ENCODE data around the gene LGI4. TPM values are rescaled to one million over a fixed set of nuclear protein-coding genes. Genes with fewer than 3 reads are reported as not detected.

The LGI4 gene

DNA sequence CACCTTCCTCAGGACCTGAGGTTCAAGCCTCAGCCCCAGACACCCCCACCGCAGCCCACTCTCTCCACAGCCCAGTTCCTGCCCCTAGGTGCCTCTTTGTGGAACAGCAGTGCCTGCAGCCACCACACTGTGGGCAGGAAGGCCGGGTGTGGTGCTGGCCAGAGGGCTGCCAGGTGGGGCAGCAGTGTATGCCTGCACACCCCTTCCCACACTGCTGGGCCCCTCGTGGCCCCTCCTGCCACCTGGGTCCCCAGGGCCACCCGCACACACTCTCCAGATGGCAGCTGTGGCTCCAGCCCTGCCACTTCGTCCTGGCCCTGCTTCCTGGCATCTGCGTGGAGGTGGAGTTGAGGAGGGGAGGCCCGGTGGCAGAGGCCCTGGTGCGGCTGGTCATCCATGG lies 58.2 kb downstream of the LGI4 start:
- no peaks in the 10 kb centered on the region for H3K4me1 ChIP-seq (ENCODE audit: control insufficient read depth, low read depth, low read length)
- no peaks in the 10 kb centered on the region for H3K79me2 ChIP-seq (ENCODE audit: control insufficient read depth, insufficient read depth, low read length)
- H3K9ac ChIP-seq (ENCODE audit: low read length), result no peak overlapping the region
- H2BK15ac ChIP-seq (replicated peaks; ENCODE audit: low read depth), result no peak overlapping the region
- no peak overlapping the region for H2AK5ac ChIP-seq (ENCODE audit: low read length)
- no CpG with 5 or more reads among the region's 8 CpGs for WGBS (ENCODE audit: extremely low coverage, insufficient coverage, low lambda C conversion rate)
- H4K5ac ChIP-seq (ENCODE audit: low read length), result no peak overlapping the region
- no peak overlapping the region for H2BK5ac ChIP-seq (ENCODE audit: low read length)
- H3K27ac ChIP-seq (ENCODE audit: low read depth, low read length), result no peak overlapping the region
- no peak overlapping the region for H3K4me2 ChIP-seq (ENCODE audit: low read length)
- H3K23ac ChIP-seq (ENCODE audit: low read length), result no peak overlapping the region
- H4K8ac ChIP-seq (ENCODE audit: low read depth, low read length), result no peak overlapping the region
- no peak overlapping the region for H2BK120ac ChIP-seq (ENCODE audit: low read depth, low read length)
- H3K36me3 ChIP-seq (ENCODE audit: control insufficient read depth, insufficient read depth, low read length), result no peaks in the 10 kb centered on the region
- no peak for DNase-seq
- no peak overlapping the region for H3K56ac ChIP-seq (ENCODE audit: low read length)
- H3K27me3 ChIP-seq (ENCODE audit: insufficient read depth, low read length, poor library complexity), result no peaks in the 10 kb centered on the region
- no peak overlapping the region for H3K4ac ChIP-seq (ENCODE audit: low read depth, low read length)
- H3K18ac ChIP-seq (ENCODE audit: low read length), result no peak overlapping the region
- no peak overlapping the region for H3K4me3 ChIP-seq (ENCODE audit: low read length)
- no peaks in the 10 kb centered on the region for H3K79me1 ChIP-seq (ENCODE audit: low read length)

GRCh38 chr19:35076026-35076370 lies 58.9 kb downstream of the LGI4 start:
- DNase-seq, result no peak
- no peak overlapping the region for H4K5ac ChIP-seq (ENCODE audit: low read length)
- H3K4ac ChIP-seq (ENCODE audit: low read depth, low read length), result no peak overlapping the region
- H3K27ac ChIP-seq (ENCODE audit: low read depth, low read length), result no peak overlapping the region
- H3K79me2 ChIP-seq (ENCODE audit: control insufficient read depth, insufficient read depth, low read length), result no peaks in the 10 kb centered on the region
- no peak overlapping the region for H3K18ac ChIP-seq (ENCODE audit: low read length)
- H3K23ac ChIP-seq (ENCODE audit: low read length), result no peak overlapping the region
- H2BK120ac ChIP-seq (ENCODE audit: low read depth, low read length), result no peak overlapping the region
- H3K36me3 ChIP-seq (ENCODE audit: control insufficient read depth, insufficient read depth, low read length), result no peaks in the 10 kb centered on the region
- no peak overlapping the region for H3K9ac ChIP-seq (ENCODE audit: low read length)
- H3K56ac ChIP-seq (ENCODE audit: low read length), result no peak overlapping the region
- no peak overlapping the region for H3K4me2 ChIP-seq (ENCODE audit: low read length)
- no peak overlapping the region for H2BK5ac ChIP-seq (ENCODE audit: low read length)
- WGBS (ENCODE audit: extremely low coverage, insufficient coverage, low lambda C conversion rate), result no CpG with 5 or more reads among the region's 6 CpGs
- no peaks in the 10 kb centered on the region for H3K4me1 ChIP-seq (ENCODE audit: control insufficient read depth, low read depth, low read length)
- no peak overlapping the region for H3K4me3 ChIP-seq (ENCODE audit: low read length)
- no peak overlapping the region for H2AK5ac ChIP-seq (ENCODE audit: low read length)
- H2BK15ac ChIP-seq (replicated peaks; ENCODE audit: low read depth), result no peak overlapping the region
- H3K27me3 ChIP-seq (ENCODE audit: insufficient read depth, low read length, poor library complexity), result no peaks in the 10 kb centered on the region
- H4K8ac ChIP-seq (ENCODE audit: low read depth, low read length), result no peak overlapping the region
- no peaks in the 10 kb centered on the region for H3K79me1 ChIP-seq (ENCODE audit: low read length)

GRCh38 chr19:35075202-35076025 lies 59.4 kb downstream of the LGI4 start:
- Histone ChIP-seq H3K27me3 (ENCODE audit: insufficient read depth, low read length, poor library complexity) (no peaks in the 10 kb centered on the region), H3K36me3 (ENCODE audit: control insufficient read depth, insufficient read depth, low read length) (no peaks in the 10 kb centered on the region), H3K79me1 (ENCODE audit: low read length) (no peaks in the 10 kb centered on the region), H2BK15ac (replicated peaks; ENCODE audit: low read depth) (no peak overlapping the region), H3K4me1 (ENCODE audit: control insufficient read depth, low read depth, low read length) (no peaks in the 10 kb centered on the region), H3K23ac (ENCODE audit: low read length) (no peak overlapping the region), H3K79me2 (ENCODE audit: control insufficient read depth, insufficient read depth, low read length) (no peaks in the 10 kb centered on the region), H3K4ac (ENCODE audit: low read depth, low read length) (no peak overlapping the region), H2AK5ac (ENCODE audit: low read length) (no peak overlapping the region), H3K18ac (ENCODE audit: low read length) (no peak overlapping the region), H4K5ac (ENCODE audit: low read length) (no peak overlapping the region), H4K8ac (ENCODE audit: low read depth, low read length) (no peak overlapping the region), H3K9ac (ENCODE audit: low read length) (no peak overlapping the region), H3K4me3 (ENCODE audit: low read length) (no peak overlapping the region), H2BK5ac (ENCODE audit: low read length) (no peak overlapping the region), H2BK120ac (ENCODE audit: low read depth, low read length) (no peak overlapping the region), H3K4me2 (ENCODE audit: low read length) (no peak overlapping the region), H3K56ac (ENCODE audit: low read length) (no peak overlapping the region), H3K27ac (ENCODE audit: low read depth, low read length) (no peak overlapping the region)
- DNase-seq, result no peak
- 100% methylated on average over 5 of the region's 21 CpGs for WGBS (ENCODE audit: extremely low coverage, insufficient coverage, low lambda C conversion rate)

Small RNA genes within 50 kb of the gene (small RNA-seq; reads per million reads assigned to genes)
- gene AC020907.2 (ENCODE audit: insufficient read depth), result not detected

Data from mesendoderm (in vitro differentiated cells).